Neuron (in vitro differentiated cells): ENCODE results near the gene TMX2.
"Not testable (repeated sequence)": the region's sequence is repeated elsewhere in the genome, so short reads cannot be mapped to it uniquely, and the experiment has no call there.

ENCODE experiments used
- H2AFZ ChIP-seq: one replicate; pipeline ENCODE4 v1.6.1; 2013; ENCODE audit warnings: low read depth, mild to moderate bottlenecking, inconsistent platforms, low read length, moderate library complexity
- H3K27me3 ChIP-seq: one replicate; pipeline ENCODE4 v1.6.1; 2013; ENCODE audit warnings: low read length; ENCODE audit not compliant: insufficient read depth
- H3K36me3 ChIP-seq: one replicate; pipeline ENCODE4 v1.6.1; 2013; ENCODE audit warnings: low read length; ENCODE audit not compliant: insufficient read depth
- H3K4me1 ChIP-seq: one replicate; pipeline ENCODE4 v1.6.1; 2013; ENCODE audit warnings: low read length; ENCODE audit not compliant: insufficient read depth
- H3K4me3 ChIP-seq: 2 replicates; pipeline ENCODE4 v1.5.1; 2013; ENCODE audit warnings: mild to moderate bottlenecking, low read length, moderate library complexity
- H3K9me3 ChIP-seq: one replicate; pipeline ENCODE4 v1.6.1; 2013; ENCODE audit warnings: low read length

TMX2 gene

DNA sequence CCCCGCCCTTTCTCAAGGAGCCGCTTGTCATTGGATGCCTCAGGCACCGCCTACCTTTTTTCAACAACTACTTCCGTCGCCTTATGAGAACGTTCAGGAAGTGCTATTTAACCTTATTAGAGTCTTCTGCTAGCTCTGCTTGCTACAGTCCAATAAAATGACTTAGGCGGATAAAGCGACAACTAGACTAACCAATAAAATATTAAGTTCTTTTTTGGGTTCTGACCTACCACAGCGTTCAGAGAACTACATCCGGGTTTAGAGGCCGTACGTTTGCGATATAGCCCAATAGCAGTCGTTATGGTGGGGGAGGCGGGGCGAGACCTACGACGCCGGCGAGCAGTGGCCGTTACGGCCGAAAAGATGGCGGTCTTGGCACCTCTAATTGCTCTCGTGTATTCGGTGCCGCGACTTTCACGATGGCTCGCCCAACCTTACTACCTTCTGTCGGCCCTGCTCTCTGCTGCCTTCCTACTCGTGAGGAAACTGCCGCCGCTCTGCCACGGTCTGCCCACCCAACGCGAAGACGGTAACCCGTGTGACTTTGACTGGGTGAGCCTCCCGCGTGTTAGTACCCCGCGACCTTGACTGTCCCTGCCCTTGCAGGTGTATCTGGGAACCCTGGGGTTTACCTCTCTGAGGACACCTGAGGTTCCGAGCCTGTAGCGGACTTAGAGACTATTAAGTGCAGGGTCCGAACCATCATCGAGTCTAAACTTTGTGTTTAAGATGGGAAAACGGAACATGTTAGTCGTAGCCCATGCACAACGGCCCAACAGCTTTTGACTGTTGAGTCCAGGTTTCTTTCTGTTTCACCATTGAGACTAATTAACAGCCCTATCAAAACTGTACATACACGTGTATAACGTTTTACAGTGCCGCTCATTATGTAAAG, at the start of gene TMX2:
TSS of gene TMX2 (plus strand) at position 338 of the 895 bp plus-strand sequence. CDS start at position 364, 26 bp downstream.
- H3K4me3 ChIP-seq: peak within 1 kb of the TSS; percentile 67
- H3K4me1 ChIP-seq: peaks cover 23% of the 10 kb centered on the region
- H3K27me3 ChIP-seq: no peaks in the 10 kb centered on the region
- H2AFZ ChIP-seq: peak within 1 kb of the TSS; percentile 27
- peaks cover 10% of the 10 kb centered on the region for H3K36me3 ChIP-seq
- no peaks in the 10 kb centered on the region for H3K9me3 ChIP-seq

DNA sequence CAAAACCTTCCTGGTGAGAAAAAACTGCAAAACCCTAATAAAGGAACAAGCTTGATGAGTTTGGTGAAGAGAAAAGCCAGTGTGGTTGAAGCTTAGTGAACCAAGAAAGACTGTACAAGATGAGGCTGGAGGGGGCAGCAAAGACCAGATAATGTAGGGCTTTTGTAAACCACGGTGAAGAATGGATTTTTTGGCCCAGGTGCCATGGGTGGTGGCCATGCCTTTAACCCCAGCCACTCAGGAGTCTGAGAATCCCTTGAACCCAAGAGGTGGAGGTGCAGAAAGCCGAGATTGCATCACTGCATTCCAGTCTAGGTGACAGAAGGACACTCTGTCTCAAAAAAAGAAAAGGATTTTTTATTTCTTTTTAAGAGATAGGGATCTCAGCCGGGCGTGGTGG, 49.5 kb upstream of the TMX2 start:
- H2AFZ ChIP-seq: no peak overlapping the region
- H3K27me3 ChIP-seq: no peaks in the 10 kb centered on the region
- H3K36me3 ChIP-seq: peaks cover 29% of the 10 kb centered on the region
- no peak overlapping the region for H3K4me3 ChIP-seq
- H3K9me3 ChIP-seq: no peaks in the 10 kb centered on the region
- H3K4me1 ChIP-seq: peaks cover 11% of the 10 kb centered on the region

- Histone ChIP-seq H2AFZ (no peak overlapping the region), H3K4me1 (peaks cover 12% of the 10 kb centered on the region), H3K4me3 (no peak overlapping the region), H3K36me3 (peaks cover 29% of the 10 kb centered on the region), H3K27me3 (no peaks in the 10 kb centered on the region), H3K9me3 (no peaks in the 10 kb centered on the region)
These were observed 48.4 kb upstream of the TMX2 start for GRCh38 chr11:57663975-57664374.

DNA sequence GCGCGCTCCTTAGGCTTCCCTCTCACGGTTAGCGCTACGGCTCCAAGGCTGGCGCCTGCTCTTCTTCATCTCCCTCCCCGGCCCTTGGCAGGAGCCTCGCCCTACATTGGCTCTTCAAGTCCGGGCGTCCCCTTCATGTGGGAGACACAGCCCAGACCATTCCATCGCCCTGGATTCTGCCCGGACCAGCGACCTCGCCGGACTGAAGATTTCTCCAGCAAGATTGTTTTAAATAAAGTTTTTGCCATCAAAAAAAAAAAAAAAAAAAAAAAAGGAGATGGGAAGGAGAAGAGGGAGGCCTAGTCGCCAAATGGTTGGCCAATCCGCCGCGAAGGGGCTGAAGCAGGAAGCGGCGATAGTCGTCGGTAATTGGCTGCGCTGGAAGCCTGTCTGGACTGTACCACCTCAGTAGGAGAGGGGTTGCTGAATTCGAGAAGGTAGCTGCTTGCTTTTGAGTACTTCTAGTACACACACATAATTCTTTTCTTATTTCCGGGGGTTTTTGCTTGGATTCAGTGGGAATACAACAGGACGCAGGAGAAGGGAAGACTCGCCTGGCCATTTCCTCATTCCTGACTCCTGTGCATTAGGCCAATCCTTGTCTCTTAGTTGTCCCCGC, 45.2 kb upstream of the TMX2 start:
- no peaks in the 10 kb centered on the region for H3K27me3 ChIP-seq
- H3K9me3 ChIP-seq: no peaks in the 10 kb centered on the region
- H3K4me3 ChIP-seq: peak overlapping the region; percentile 66
- peaks cover 19% of the 10 kb centered on the region for H3K4me1 ChIP-seq
- H3K36me3 ChIP-seq: peaks cover 12% of the 10 kb centered on the region
- peak overlapping the region; percentile 85 for H2AFZ ChIP-seq

DNA sequence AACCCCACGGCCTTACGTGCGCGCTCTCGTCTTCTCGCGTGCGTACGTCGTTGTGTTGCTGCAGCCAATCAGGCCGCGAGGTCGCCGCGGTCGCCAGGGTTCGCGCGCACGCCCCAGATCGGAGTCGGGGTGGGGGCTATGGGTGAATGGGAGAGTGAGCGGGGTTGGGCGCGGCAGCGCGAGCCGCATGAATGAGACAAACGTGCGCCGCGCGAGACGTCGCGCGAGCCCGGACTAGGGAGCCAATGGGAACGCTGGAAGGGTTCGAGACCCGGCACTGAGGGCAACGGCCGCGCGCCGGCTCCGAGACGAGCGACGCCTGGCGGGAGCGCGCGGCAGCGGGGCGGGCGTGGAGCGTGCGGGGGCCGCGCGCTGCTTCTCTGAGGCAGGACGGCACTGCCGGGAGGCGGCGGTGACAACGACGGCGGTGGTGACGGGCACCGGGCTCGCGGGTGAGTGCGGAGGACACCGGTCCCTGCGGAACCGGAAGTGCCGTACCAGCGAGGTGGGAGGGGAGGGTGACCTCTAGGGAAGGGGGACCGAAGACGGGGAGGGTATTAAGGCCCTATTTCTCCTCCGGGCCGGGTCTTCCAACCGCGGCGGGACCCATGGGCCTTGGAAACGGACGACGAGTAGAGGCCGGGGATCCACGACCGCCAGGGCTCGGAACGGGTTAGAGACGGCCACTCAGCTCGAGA, 44.5 kb upstream of the TMX2 start, which contains the start of gene ZDHHC5:
TSS of gene ZDHHC5 (plus strand) at position 379 of the 698 bp plus-strand sequence. CDS start 4,977 bp downstream, outside the sequence.
- Histone ChIP-seq H3K27me3 (no peaks in the 10 kb centered on the region), H3K4me3 (peak within 1 kb of the TSS; percentile 66), H3K36me3 (peaks cover 14% of the 10 kb centered on the region), H3K4me1 (peaks cover 19% of the 10 kb centered on the region), H2AFZ (peak within 1 kb of the TSS; percentile 85), H3K9me3 (no peaks in the 10 kb centered on the region)

DNA sequence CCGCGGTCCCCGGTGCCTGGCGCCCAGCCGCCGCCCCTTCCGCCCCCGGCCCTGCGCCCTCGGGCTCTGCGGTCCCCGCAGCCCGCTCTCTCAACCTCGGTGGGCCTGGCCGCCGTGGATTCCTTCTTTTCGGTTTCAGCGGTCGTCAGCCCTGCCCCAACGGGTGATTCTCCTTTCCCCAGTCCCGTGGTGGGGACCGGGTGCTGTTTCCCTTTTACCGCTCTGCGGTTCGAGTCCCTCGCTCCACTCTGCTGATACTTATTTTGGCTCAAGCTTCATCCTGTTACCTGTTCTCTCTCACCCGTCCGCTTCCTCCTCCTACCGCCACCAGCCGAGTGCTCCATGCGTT, 44.0 kb upstream of the TMX2 start:
- no peaks in the 10 kb centered on the region for H3K9me3 ChIP-seq
- H3K36me3 ChIP-seq: peaks cover 20% of the 10 kb centered on the region
- H3K4me3 ChIP-seq: peak overlapping the region; percentile 66
- no peaks in the 10 kb centered on the region for H3K27me3 ChIP-seq
- peak overlapping the region; percentile 15 for H2AFZ ChIP-seq
- H3K4me1 ChIP-seq: peaks cover 19% of the 10 kb centered on the region

DNA sequence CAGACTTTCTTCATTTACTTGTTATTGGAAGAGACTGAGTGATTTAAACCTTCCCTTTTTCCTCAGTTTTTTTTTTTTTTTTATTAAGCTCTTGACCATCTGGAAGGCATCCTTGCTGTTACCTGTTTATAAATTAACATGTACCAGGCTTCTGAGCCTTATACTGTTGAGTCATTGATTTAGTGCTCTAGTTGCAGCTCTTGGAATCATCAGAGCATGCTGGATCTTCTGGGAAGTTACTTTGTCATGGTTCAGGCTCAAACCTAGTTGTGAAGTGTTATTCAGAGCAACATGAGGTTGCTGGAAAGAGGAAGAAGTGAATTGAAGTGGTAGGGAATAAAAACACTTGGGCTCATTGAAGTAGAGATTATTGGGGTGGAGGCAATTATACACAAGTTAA, 38.1 kb upstream of the TMX2 start:
- H3K9me3 ChIP-seq: no peaks in the 10 kb centered on the region
- H3K4me1 ChIP-seq: peaks cover 4% of the 10 kb centered on the region
- no peak overlapping the region for H3K4me3 ChIP-seq
- H3K36me3 ChIP-seq: peaks cover 56% of the 10 kb centered on the region
- H3K27me3 ChIP-seq: no peaks in the 10 kb centered on the region
- H2AFZ ChIP-seq: no peak overlapping the region

- H2AFZ ChIP-seq: no peak overlapping the region
- no peaks in the 10 kb centered on the region for H3K9me3 ChIP-seq
- H3K27me3 ChIP-seq: no peaks in the 10 kb centered on the region
- H3K36me3 ChIP-seq: peaks cover 64% of the 10 kb centered on the region
- no peaks in the 10 kb centered on the region for H3K4me1 ChIP-seq
- H3K4me3 ChIP-seq: no peak overlapping the region
These were observed 37.0 kb upstream of the TMX2 start for GRCh38 chr11:57675176-57675941.

- Histone ChIP-seq H2AFZ (no peak overlapping the region), H3K9me3 (no peaks in the 10 kb centered on the region), H3K4me1 (no peaks in the 10 kb centered on the region), H3K27me3 (no peaks in the 10 kb centered on the region), H3K4me3 (no peak overlapping the region), H3K36me3 (peaks cover 59% of the 10 kb centered on the region)
These were observed 33.0 kb upstream of the TMX2 start for GRCh38 chr11:57679396-57679795.

GRCh38 chr11:57680552-57680874, 31.9 kb upstream of the TMX2 start:
- no peak overlapping the region for H3K4me3 ChIP-seq
- no peak overlapping the region for H2AFZ ChIP-seq
- peaks cover 61% of the 10 kb centered on the region for H3K36me3 ChIP-seq
- no peaks in the 10 kb centered on the region for H3K4me1 ChIP-seq
- H3K27me3 ChIP-seq: no peaks in the 10 kb centered on the region
- no peaks in the 10 kb centered on the region for H3K9me3 ChIP-seq

DNA sequence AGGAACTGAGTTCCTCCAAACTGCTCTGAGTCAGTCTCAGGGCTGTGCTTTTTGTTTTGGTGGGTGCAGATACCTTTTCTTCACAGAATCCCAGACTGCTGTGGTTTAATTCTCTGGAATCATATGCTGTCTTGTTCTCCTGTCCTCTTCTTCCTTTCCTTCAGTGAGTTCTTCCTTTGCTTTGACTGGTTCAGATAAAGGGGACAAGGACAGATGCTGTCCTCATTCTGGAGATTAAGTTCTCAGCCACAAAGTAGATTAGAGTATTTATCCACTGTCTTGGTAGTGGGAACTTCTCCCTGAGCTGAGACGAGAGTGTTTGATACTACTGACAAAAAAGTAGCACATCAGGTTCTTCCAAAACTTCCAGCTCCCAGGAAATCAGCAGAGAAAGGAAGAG, 31.2 kb upstream of the TMX2 start:
- Histone ChIP-seq H3K4me3 (no peak overlapping the region), H3K36me3 (peaks cover 60% of the 10 kb centered on the region), H3K4me1 (no peaks in the 10 kb centered on the region), H3K9me3 (no peaks in the 10 kb centered on the region), H2AFZ (no peak overlapping the region), H3K27me3 (no peaks in the 10 kb centered on the region)

DNA sequence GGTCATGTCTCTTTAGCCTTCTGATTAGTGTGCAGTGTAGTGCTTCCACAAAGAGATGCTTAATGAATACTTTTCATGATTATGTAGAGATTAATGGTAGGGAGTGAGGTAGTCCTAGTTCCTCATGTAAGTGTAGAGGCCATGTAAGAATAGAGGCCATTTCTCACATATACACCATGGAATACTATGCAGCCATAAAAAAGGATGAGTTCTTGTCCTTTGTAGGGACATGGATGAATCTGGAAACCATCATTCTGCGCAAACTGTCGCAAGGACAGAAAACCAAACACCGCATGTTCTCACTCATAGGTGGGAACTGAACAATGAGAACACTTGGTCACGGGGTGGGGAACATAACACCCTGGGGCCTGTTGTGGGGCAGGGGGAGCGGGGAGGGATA, 21.9 kb upstream of the TMX2 start:
- H3K4me1 ChIP-seq, H2AFZ ChIP-seq: not testable (repeated sequence)
- peaks cover 75% of the 10 kb centered on the region for H3K36me3 ChIP-seq

More for the DNA sequence above, 21.9 kb upstream of the TMX2 start:
- not testable (repeated sequence) for H3K4me3 ChIP-seq, H3K9me3 ChIP-seq, H3K27me3 ChIP-seq
